Measurements from ENCODE around the gene ARID1B. TPM values are rescaled to one million over a fixed set of nuclear protein-coding genes. Genes with fewer than 3 reads are reported as not detected.

ARID1B gene
- total and polyA plus RNA-seq, 2 of the 13 experiments (the other 11 are each of a cell fraction or from before 2014, with no cell fraction given), result 20.1 to 32.6 TPM

DNA sequence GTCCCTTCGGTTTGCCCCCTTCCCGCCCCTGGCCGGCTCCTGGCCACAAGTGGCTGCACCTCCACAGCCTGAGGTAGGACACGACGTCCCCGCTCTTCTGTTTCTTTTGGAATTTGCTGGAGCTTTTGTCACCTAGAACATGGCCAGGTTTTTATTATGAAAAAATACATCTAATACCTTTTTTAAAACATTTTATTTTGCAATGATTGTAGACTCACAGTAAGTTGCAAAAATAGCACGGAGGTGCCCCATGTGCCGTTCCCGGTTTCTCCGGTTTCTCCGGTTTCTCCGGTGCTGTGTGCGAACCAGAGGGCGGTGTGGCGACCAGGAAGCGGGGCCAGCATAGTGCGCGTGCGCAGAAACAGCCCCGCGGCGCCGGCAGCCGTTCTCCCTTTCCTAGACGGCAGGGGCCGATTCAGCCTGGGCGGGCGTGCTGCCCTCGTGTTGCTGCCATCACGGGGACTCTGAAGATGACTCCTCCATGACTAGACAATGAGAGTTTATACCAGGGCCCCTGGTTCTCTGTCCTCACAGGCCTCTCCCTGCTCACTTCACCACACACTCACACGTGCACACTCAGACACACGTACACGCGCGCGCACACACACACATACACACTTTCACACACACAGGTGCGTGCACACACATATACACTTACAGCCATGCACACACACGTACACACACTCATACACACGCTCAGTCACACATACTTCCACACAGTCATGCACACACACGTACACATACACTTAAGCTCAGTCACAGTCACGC is 444.1 kb downstream of the ARID1B start (continued):
- TF ChIP-seq ZNF749 (CRISPR knock-in tag; IDR thresholded peaks at IDR 0.05; ENCODE audit: borderline replicate concordance), result peak; percentile 82; the same call in 1 of the 2 replicates
- no peak for TF ChIP-seq ZNF839 (CRISPR knock-in tag; IDR thresholded peaks at IDR 0.05; ENCODE audit: borderline replicate concordance)
- TF ChIP-seq FOXO4 (CRISPR knock-in tag; conservative IDR thresholded peaks at IDR 0.05), result 0 out of 2 replicates have a peak, but pooled peaks have one; percentile 44
- TF ChIP-seq HCFC1 (IDR thresholded peaks at IDR 0.05; ENCODE audit: low read depth, low read length), result no peak
- no peak for TF ChIP-seq FOXK2 (IDR thresholded peaks at IDR 0.05)
- no peak; the same call in 1 of the 2 replicates for TF ChIP-seq ZNF768 (CRISPR knock-in tag; IDR thresholded peaks at IDR 0.05)
- no peak for TF ChIP-seq GPBP1L1 (CRISPR knock-in tag; IDR thresholded peaks at IDR 0.05)
- TF ChIP-seq ZNF296 (CRISPR knock-in tag; conservative IDR thresholded peaks at IDR 0.05), result no peak
- TF ChIP-seq ZNF615 (CRISPR knock-in tag; IDR thresholded peaks at IDR 0.05; ENCODE audit: borderline replicate concordance), result no peak
- TF ChIP-seq ZNF335 (CRISPR knock-in tag; IDR thresholded peaks at IDR 0.05), result 0 out of 2 replicates have a peak, but pooled peaks have one; percentile 32
- no peak for TF ChIP-seq IKZF1 (IDR thresholded peaks at IDR 0.05)
- TF ChIP-seq BRCA1 (CRISPR knock-in tag; IDR thresholded peaks at IDR 0.05), result no peak
- TF ChIP-seq, protein P1, sequence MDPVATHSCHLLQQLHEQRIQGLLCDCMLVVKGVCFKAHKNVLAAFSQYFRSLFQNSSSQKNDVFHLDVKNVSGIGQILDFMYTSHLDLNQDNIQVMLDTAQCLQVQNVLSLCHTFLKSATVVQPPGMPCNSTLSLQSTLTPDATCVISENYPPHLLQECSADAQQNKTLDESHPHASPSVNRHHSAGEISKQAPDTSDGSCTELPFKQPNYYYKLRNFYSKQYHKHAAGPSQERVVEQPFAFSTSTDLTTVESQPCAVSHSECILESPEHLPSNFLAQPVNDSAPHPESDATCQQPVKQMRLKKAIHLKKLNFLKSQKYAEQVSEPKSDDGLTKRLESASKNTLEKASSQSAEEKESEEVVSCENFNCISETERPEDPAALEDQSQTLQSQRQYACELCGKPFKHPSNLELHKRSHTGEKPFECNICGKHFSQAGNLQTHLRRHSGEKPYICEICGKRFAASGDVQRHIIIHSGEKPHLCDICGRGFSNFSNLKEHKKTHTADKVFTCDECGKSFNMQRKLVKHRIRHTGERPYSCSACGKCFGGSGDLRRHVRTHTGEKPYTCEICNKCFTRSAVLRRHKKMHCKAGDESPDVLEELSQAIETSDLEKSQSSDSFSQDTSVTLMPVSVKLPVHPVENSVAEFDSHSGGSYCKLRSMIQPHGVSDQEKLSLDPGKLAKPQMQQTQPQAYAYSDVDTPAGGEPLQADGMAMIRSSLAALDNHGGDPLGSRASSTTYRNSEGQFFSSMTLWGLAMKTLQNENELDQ (CRISPR knock-in tag; IDR thresholded peaks at IDR 0.05; ENCODE audit: borderline replicate concordance), result no peak
- TF ChIP-seq, protein P2, sequence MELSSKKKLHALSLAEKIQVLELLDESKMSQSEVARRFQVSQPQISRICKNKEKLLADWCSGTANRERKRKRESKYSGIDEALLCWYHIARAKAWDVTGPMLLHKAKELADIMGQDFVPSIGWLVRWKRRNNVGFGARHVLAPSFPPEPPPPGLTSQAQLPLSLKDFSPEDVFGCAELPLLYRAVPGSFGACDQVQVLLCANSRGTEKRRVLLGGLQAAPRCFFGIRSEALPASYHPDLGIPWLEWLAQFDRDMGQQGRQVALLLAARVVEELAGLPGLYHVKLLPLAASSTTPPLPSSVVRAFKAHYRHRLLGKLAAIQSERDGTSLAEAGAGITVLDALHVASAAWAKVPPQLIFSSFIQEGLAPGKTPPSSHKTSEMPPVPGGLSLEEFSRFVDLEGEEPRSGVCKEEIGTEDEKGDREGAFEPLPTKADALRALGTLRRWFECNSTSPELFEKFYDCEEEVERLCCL (CRISPR knock-in tag; IDR thresholded peaks at IDR 0.05; ENCODE audit: borderline replicate concordance), result peak; percentile 25; the same call in 1 of the 2 replicates
- TF ChIP-seq THYN1 (CRISPR knock-in tag; IDR thresholded peaks at IDR 0.05; ENCODE audit: borderline replicate concordance, low read depth), result no peak
- peak; percentile 37; the same call in 1 of the 2 replicates for TF ChIP-seq NAIF1 (CRISPR knock-in tag; IDR thresholded peaks at IDR 0.05; ENCODE audit: borderline replicate concordance)
- TF ChIP-seq CTCF (CRISPR knock-in tag; IDR thresholded peaks at IDR 0.05), result peak; percentile 59
- no peak for TF ChIP-seq ZSCAN20 (CRISPR knock-in tag; IDR thresholded peaks at IDR 0.05; ENCODE audit: borderline replicate concordance)
- no peak for TF ChIP-seq ZNF382 (CRISPR knock-in tag; IDR thresholded peaks at IDR 0.05; ENCODE audit: borderline replicate concordance)
- peak; percentile 36; the same call in 1 of the 2 replicates for TF ChIP-seq ZFX (CRISPR knock-in tag; IDR thresholded peaks at IDR 0.05; ENCODE audit: low read depth)
- TF ChIP-seq KLF12 (CRISPR knock-in tag; IDR thresholded peaks at IDR 0.05; ENCODE audit: borderline replicate concordance), result no peak
